GOT3 (cell line): ENCODE results near the gene VAMP8.
A peak's percentile ranks its signal among the peaks of the same experiment; 100 is the strongest.
"Not testable (repeated sequence)": the region's sequence is repeated elsewhere in the genome, so short reads cannot be mapped to it uniquely, and the experiment has no call there.

Experiments
- DNase-seq: peaks from one replicate; lab custom pipeline; 2025; ENCODE audit warnings: mixed read lengths; lab: John Stamatoyannopoulos, UW

VAMP8 gene

DNA sequence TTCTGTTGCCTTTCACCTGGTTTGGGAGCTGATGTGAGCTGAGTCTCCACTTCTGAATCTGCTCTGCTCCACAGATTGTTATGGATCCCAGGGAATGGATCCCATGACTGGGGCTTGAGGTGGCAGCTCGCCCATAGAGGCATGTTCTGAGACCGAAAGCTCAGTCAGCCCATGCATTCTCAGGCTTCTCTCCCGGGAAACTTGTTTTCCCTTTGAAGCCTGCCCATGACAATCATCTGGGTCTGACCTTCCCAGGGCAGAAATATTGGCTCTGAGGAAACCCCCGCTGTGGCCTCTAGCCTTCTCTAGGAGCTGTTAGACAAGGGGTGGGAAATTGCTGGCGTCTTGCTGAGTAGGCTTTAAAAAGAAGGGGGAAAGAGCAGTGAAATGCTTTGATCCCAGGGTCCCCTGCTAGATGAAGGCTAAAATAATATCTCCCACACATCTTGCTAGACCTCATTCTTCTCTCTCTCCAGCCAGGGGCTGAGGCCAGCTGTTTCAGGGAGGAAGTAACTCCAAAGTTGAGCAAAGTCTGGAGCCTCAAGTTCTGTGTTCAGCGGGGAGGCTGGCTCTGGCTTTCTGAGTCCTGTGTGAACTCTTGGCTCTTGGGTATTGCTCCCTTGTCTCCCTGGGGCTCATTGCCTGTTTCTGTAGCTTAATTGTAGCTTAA, 2.0 kb downstream of the VAMP8 start:
- DNase-seq = no peak

DNA sequence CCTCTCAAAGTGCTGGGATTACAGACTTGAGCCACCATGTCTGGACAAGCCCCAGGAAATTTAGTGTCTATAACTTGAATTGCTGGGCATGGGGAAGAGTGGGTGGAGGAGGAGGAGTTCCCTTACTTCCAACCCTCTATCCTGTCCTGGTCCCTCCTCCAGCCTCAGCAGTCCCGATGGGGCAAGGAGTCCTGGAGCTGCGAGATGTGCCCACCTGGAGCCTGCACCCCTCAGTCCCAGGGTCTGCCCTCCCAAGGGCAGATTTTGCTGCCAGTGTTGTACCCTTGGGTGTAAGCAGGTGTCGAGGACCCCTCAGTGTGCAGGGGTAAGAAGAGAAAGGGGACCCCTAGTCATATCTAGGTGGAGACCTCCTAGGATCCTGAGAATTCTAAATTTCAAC, 2.8 kb downstream of the VAMP8 start:
- no peak for DNase-seq

DNA sequence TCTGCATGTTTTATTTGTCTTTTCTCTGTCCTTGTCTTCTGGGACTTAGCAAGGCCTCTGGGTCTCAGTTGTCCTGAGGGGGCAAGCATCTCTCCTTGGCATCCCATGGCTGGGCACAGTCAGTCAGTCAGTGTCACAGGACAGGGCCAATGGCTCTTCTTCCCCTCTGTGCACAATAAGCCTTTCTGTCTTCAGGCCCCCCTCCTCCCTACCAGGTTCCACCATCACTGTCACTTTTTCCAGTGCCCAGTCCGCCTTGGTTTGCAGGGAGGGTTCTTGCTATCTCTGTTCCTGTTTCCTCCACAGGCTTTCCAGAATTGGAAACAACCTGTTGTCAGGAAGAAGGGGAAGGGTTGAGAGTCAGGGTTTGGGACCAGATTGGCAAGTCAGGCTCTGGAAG, 5.1 kb downstream of the VAMP8 start:
- DNase-seq = no peak

DNA sequence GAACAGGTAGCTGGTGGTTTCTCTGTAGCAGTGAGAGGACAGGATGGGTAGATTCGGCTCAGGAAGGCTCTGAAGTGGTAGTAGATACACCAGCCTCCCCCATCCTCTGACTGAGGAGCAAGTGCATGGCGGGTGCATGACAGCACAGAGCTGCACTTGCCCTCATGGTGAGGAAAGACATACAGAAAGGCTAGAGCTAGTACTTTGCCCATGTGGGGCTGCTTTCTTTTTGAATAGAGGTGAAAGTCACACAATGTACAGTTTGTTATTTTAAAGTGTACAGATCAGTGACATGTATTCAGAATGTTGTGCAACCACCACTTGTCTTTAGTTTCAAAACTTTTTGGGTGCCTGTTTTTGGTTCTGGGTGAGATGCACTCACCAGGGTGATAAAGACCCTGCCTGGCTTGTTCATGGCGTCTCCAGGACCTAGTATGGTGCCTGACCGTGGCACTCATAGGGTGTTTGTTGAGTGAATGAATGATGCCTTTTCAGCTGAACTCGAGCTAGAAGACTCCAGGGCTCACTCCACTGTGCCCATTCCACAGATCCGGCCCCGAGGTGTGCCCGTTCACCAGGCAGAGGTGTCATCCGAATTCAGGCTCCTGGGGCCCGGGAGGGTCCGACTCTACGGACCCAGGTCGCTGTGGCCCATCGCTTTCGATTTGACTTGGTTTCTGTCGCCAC, 6.4 kb downstream of the VAMP8 start:
- DNase-seq = no peak

DNA sequence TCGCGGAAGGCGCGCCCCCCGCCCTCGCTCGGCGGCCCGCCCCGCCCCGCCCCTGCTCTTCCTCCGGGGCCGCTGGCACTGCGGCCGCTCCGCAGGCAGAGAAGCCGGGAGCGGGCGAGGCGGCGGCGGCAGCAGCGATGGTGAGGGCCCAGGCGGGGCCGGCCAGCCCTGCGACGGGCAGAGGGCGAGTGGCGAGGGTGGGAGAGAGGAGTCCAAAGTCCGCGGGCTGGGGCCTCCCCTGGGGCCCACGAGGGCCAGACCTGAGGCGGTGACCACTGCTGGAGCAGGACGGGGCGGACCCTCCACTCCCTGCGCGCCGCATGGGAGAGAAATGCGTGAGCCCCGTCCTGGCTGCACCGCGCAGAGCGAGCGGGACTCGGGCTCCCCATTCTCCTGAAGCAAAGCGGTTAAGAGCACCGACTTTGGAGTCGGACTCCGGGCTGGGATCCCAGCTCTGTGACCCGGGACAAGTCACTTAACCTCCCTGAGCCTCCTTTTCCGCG, 7.0 kb downstream of the VAMP8 start, which contains the start of gene VAMP5:
TSS of gene VAMP5 (plus strand) at position 78 of the 503 bp plus-strand sequence. CDS start at position 138, 60 bp downstream.
- DNase-seq = no peak

DNA sequence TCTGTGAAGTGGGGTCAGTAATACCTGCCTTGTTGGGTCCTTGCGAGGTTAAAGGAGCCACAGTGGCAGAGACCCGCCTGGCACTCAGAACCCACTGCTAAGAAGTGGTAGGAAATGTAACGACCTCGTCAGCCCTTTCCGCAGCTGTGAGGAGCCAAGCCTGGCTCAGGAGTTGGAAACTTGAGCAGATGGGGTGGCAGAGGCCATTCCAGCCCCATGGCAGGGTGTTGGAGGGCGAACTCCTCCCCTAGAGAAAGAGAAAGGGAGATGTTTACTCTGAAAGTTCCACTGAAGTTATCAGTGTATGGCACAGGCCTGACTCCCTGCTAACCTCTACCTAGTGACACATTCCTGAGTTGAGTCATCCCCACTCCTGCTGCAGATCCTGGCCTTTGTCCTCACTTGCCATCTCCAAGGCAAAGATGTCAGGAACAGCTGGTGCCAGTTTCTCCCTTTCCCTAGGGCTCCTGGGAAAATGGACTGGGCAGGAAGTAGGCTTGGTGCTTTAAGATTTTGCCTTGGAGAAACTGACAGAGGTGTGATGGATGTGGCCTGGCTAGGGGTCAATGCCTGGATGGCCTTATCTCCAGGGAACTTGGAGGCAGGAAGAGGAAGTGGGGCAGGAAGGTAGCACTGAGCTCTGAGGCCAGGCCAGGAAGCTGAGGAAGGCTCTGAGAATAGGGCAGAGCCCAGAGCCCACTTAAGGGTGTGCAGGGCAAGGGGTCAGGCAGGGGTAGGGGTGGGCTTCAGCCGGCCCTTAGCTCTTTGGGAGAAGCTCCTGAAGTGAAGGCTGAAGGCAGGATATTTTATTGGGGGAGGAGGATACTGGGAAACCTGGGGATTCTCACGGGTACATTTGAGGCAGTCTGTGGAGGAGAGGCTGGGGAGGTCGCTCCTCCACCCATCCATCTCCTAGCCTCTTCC, 7.7 kb downstream of the VAMP8 start:
- no peak for DNase-seq

DNA sequence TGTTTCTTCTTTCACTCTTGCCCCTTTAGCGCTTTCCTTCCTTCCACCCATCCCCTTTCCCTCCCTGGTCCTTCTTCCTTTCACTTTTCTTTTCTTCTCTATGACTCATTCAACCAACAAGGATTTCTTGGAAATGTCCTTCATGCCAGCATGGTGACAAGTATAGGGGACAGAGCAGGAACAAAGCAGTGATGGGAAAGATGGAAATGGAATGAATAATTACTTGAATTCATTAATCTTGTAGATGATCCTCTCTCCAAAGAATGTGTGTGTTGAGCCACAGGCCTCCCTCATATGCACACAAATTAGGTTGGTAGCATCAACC, 8.4 kb downstream of the VAMP8 start:
- no peak for DNase-seq

DNA sequence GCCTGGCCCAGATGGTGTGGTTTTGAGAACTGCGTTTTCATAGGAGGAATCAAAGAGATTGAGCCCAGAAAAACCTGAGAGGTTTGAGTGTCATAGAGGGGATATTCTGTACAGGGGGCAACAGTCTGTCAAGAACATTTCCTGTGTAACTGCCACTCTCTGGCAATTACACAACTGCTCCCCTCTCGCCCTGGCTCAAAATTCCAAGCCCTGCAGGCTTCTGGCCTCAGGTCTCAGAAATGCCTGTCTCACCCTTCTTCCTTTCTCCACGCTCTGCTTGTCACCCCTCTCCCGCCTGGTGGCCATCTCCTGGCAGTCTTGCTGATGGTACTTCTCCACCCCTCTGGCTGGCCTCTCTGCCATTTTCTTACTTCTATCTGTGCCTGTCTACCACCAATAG, 10.8 kb downstream of the VAMP8 start:
- DNase-seq = no peak

DNA sequence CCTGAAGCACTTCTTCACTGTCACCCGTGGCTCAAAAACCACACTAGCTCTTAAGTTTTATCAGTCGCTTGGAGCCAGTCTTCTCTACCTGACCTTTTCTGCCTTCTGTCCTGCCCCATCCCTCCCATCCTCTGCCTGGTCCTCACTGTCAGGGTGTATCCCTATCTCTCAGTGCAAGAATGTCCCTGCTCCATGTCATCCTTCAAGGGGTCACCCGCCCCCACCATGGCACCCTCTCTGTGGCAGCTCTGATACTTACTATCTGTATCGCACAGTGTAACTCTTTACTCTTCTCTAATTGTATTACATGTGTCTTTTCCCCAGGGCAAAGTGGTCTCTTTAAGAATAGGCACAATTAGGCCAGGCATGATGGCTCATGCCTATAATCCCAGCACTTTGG, 11.3 kb downstream of the VAMP8 start:
- no peak for DNase-seq

DNA sequence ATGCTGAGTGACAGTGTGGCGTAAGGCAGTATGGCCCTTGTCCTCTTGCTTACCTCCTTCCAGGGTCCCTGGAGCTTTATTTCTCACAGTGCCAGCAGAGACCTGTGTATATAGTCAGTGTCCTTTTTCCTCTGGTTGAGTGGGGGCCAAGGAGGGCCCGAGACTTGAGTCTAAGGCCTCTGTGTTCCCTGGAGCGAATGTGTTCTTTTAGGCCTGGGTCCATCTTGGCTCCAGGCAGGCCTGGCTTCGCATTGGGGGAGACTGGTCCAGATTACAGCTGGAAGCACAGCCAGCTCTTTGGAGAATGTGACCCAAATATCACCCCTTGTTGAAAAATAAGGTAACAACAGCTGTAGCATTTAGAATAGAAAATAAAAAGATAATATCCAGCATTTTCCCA, 11.8 kb downstream of the VAMP8 start:
- DNase-seq = no peak

DNA sequence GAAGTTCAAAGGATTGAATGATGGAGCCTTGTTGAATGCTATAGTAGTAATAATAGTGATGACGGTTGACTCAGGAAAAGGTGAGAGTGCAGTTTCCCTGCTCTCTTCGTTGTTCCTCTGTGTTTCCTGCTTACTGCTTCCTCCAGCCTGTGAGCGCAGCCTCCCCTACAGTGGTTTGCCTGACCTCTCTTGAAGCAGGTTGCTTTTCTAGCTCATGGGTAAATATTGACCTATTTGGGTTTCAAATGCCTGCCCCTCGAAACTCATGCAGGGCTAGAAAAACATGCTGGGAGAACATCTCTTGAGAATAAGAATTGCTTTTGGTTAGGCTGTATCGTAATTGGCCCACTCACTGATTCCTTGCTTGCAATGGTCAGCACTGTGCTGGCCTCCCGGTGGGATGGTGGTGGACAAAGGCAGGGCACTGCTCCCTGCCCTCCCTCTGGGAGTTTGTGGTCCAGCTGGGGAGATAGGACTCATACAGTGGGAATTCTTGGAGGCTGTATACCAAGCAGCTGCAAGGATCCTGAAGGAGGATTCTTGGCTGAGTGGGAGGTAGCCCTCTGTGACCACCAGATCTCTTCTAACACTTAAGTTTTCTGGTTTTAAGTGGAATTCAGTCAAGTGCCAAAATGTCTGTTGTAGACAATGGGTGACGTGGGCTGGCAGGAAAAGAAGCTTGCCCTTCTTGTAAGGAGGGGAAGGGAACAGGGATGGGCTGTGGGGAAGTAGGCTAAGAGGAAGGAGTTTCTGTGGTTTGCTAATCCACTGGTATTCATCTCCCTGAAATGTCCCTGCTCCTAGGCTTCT, 12.8 kb downstream of the VAMP8 start:
- peak; percentile 57 for DNase-seq

DNA sequence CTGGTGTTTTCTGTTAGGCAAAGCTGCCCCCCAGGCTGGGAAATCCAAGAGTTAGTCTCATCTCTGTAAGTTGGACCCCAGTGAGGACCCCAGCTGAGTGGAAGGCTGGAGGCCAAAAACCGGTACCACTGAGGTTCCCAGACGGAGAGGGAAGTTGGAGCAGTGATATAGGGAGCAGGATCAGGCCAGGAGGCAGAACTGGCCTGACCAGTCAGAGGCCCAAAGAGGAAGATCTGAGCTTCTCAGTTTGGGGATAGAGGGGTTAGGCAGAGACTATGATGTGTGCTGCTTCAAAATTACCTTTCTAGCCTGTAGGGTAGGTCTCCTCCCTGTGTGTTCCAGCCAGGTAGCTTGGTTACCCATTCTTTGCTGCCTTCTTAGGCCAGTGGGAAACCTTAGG, 13.6 kb downstream of the VAMP8 start:
- no peak for DNase-seq

DNA sequence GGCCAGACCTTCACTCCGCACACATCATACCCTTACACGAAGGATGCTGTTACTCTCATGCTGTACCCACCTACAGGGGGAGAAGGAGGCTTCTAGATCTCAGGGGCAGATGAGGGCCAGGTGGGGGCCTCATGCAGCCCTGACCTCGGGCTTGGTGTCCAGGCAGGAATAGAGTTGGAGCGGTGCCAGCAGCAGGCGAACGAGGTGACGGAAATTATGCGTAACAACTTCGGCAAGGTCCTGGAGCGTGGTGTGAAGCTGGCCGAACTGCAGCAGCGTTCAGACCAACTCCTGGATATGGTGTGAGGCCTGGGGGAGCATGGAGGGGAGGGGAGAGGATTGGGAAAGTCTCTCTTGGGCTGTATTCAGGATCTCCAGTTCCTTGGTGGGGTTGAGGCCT, 14.2 kb downstream of the VAMP8 start:
- DNase-seq = no peak

DNA sequence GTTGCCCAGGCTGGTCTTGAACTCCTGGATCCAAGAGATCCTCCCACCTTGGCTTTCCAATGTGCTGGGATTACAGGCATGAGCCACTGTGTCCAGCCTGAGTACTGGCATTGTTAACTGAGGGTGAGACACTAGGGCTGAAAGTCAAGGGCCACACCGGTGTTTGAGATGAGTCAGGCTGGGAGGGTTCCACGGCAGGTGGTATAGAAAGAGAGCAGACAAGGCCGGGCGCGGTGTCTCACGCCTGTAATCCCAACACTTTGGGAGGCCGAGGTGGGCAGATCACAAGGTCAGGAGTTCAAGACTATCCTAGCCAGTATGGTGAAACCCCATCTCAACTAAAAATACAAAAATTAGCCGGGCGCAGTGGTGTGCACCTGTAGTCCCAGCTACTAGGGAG, 14.9 kb downstream of the VAMP8 start:
- not testable (repeated sequence) for DNase-seq

DNA sequence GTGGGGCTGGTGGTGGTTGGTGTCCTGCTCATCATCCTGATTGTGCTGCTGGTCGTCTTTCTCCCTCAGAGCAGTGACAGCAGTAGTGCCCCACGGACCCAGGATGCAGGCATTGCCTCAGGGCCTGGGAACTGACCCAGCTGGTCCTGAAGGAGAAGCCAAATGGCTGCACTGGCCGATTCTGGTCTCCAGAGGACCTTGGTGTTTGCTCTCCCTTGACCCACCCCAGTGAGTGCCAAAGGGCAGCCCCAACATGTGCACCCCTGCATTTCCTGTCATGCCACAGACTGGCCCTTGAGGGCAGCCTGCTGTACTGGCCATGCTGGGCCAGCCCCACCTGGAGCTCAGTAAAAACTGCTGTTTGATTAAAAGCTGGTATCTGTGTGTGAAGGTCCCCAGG, 15.6 kb downstream of the VAMP8 start:
- DNase-seq = no peak

DNA sequence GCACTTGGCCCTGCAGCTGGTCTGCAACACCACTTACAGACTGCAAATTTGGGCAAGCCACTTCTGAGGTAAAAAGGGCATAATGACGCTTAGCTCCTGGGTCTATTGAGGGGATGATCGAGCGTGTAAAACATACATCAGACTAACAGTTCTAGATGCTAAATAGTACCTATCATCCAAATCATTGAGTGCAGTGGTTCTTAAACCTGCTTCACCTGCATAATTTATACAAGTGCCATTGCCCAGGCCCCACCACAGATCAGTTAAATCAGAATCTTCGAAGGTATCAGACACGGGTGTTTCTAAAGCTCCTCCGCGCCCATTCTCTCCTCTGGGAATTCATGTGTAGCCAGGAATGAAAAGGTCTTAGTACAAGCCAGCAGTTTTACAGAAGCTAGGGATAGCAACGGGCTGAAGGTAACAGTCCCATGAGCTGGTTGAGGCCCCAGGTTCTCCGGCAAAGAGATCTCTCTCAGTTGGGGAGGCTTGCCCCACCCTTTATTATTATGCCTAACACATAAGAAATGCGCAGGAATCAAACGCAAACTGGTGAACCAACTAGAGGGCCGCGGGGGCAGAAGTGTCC, 17.4 kb downstream of the VAMP8 start:
- no peak for DNase-seq

DNA sequence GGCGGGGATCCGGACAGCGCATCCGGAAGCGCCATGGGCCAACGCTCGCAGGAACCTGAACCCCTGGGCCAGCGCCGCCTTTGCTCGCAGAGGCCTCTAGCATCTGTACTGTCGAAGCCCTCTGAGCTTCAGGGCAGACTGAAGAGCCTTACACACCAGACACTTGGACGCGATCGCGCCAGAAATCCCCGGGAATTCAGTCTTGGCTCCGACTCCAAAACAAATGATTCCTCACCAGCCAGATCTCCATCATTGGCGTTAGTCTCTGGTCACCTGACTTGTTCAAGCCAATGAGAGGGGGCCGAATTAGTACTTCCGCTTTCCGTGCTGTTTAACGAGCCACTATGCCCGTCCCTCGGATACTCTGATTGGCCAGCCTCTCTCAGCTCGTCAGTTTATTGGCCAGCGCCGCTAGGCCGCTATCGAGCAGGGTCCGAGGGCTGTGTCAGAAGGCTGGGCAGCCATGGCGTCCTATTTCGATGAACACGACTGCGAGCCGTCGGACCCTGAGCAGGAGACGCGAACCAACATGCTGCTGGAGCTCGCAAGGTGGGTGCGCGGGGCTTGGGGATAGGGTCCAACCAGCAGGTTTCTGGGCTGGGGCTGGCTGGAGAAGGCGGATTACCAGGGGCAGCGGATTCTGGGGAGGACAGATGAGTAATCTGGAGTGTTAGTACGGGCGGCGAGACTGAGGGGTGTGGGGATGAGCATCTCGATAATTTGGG, 18.1 kb downstream of the VAMP8 start, which contains the start of gene RNF181:
TSS of gene RNF181 (plus strand) at position 445 of the 725 bp plus-strand sequence. CDS start at position 464, 19 bp downstream.
- DNase-seq = peak; percentile 81

DNA sequence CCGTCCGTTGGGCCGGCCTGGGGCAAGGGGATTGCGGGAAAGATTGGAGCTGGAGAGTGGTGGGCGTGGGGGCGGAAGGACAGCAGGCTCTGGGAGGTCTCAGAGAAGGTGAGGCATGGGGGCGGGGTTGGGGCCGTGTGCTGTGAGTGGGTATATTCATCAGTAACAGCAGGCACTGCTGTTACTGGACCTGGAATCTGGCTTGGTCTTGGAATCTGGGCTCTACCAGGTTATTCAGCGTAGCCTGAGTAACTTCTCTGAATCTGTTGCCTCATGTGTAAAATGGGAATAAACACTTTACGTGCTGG, 18.6 kb downstream of the VAMP8 start:
- DNase-seq = no peak

DNA sequence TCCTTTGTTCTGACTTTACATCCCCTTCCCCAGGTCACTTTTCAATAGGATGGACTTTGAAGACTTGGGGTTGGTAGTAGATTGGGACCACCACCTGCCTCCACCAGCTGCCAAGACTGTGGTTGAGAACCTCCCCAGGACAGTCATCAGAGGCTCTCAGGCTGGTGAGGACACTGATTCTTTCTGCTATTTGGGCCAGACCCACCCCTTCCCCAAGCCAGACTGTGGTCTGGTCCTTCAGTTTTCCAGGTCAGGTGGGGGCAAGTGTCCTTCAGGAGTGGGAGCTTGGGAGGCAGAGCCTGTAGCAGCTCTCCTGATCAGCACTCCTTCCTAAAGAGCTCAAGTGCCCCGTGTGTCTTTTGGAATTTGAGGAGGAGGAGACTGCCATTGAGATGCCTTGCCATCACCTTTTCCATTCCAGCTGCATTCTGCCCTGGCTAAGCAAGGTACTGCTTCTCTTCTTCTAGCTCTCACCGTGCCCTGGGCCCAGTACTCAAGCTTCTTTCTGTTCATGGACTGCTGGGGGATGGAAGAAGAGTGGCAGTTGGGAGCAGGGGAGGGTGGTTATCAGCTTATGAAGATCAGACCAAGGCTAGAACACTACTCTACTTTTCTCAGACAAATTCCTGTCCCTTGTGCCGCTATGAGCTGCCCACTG, 19.2 kb downstream of the VAMP8 start:
- DNase-seq = no peak

DNA sequence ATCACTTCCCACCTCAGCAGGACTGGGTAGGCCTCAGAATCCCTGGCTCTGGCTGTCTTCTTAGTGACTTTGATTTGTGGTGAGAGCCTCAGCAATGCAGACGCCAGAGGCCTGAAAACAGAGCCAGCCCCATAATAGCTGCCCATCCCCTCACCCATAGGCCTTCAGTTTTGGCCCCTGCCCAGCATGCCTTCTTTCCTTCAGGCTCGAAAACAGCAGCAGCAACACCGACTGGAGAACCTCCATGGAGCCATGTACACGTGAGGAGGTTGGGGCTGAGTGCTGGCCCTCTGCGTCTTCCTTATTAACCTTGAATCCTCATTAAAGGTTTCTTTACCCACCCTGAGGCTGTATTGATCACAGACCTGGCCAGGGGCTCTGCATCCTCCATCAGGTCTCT, 19.9 kb downstream of the VAMP8 start:
- DNase-seq = no peak
